Neutrophil (primary cell): ENCODE data around the gene GARNL3.

Source experiments
- H3K27ac ChIP-seq: fragments of 200-600 bp; sonication (generic); 2 replicates; pipeline ENCODE4 v1.5.1; 2016; ENCODE audit warnings: mild to moderate bottlenecking, moderate library complexity
- H3K27me3 ChIP-seq: fragments of 200-600 bp; sonication (generic); 2 replicates; pipeline ENCODE4 v1.6.0; 2016; ENCODE audit warnings: mild to moderate bottlenecking
- H3K36me3 ChIP-seq: fragments of 200-600 bp; sonication (generic); 2 replicates; pipeline ENCODE4 v1.5.1; 2017
- H3K4me1 ChIP-seq, 2 experiments: fragments of 200-600 bp in 1 of 2; sonication (generic) in 1 of 2; 1 replicate in 1 of 2; 2 replicates in 1 of 2; pipeline versions ENCODE4 v1.5.1 to v1.6.1; 2013 to 2016; ENCODE audit warnings: low read depth in 1 of 2, low read length in 1 of 2, mild to moderate bottlenecking in 1 of 2, moderate library complexity in 1 of 2; ENCODE audit not compliant: control insufficient read depth in 1 of 2, insufficient read depth in 1 of 2
- H3K4me3 ChIP-seq, 2 experiments: fragments of 200-600 bp in 1 of 2; sonication (generic) in 1 of 2; 1 replicate in 1 of 2; 2 replicates in 1 of 2; pipeline ENCODE4 v1.5.1; 2013 to 2016; ENCODE audit warnings: low read depth in 1 of 2, low read length in 1 of 2, mild to moderate bottlenecking in 1 of 2, moderate library complexity in 1 of 2
- H3K9me3 ChIP-seq: fragments of 200-600 bp; sonication (generic); 2 replicates; pipeline ENCODE4 v1.5.1; 2016
- CTCF ChIP-seq: fragments of 200-600 bp; sonication (generic); IDR thresholded peaks from 2 replicates; pipeline ENCODE4 v1.5.1; 2016; ENCODE audit warnings: antibody characterized with exemption

The GARNL3 gene

GRCh38 chr9:127305838-127306226 lies 41.3 kb downstream of the GARNL3 start:
- no peaks in the 10 kb centered on the region for H3K36me3 ChIP-seq
- H3K4me1 ChIP-seq: no peaks in the 10 kb centered on the region
- H3K27ac ChIP-seq: no peak overlapping the region
- no peaks in the 10 kb centered on the region for H3K27me3 ChIP-seq
- no peaks in the 10 kb centered on the region for H3K9me3 ChIP-seq
- H3K4me3 ChIP-seq: no peak overlapping the region
- TF ChIP-seq CTCF: no peak

GRCh38 chr9:127307802-127308201 lies 43.2 kb downstream of the GARNL3 start:
- Histone ChIP-seq H3K27ac (no peak overlapping the region), H3K4me1 (no peaks in the 10 kb centered on the region), H3K36me3 (no peaks in the 10 kb centered on the region), H3K9me3 (no peaks in the 10 kb centered on the region), H3K27me3 (no peaks in the 10 kb centered on the region), H3K4me3 (no peak overlapping the region)
- TF ChIP-seq CTCF: no peak

GRCh38 chr9:127308652-127309434 lies 44.3 kb downstream of the GARNL3 start:
- H3K4me3 ChIP-seq: no peak overlapping the region
- no peak for TF ChIP-seq CTCF
- H3K4me1 ChIP-seq: no peaks in the 10 kb centered on the region
- H3K36me3 ChIP-seq: no peaks in the 10 kb centered on the region
- H3K27ac ChIP-seq: no peak overlapping the region
- no peaks in the 10 kb centered on the region for H3K9me3 ChIP-seq
- H3K27me3 ChIP-seq: no peaks in the 10 kb centered on the region

- Histone ChIP-seq H3K4me3 (no peak overlapping the region), H3K36me3 (no peaks in the 10 kb centered on the region), H3K27me3 (no peaks in the 10 kb centered on the region), H3K27ac (no peak overlapping the region), H3K9me3 (no peaks in the 10 kb centered on the region), H3K4me1 (no peaks in the 10 kb centered on the region)
- TF ChIP-seq CTCF: no peak
Observed at GRCh38 chr9:127309715-127310114, 45.1 kb downstream of the GARNL3 start.

- Histone ChIP-seq H3K36me3 (no peaks in the 10 kb centered on the region), H3K4me1 (no peaks in the 10 kb centered on the region), H3K27me3 (no peaks in the 10 kb centered on the region), H3K9me3 (no peaks in the 10 kb centered on the region), H3K4me3 (no peak overlapping the region), H3K27ac (no peak overlapping the region)
- no peak for TF ChIP-seq CTCF
Observed at GRCh38 chr9:127311239-127311741, 46.7 kb downstream of the GARNL3 start.
